WTC11 (cell line): ENCODE data around the gene WDR7. TPM values are rescaled to one million over a fixed set of nuclear protein-coding genes. Genes with fewer than 3 reads are reported as not detected.

Experiments used
- ATAC-seq: fragments of 200-7000 bp; cut with Tn5 transposase; 2 replicates; pipeline ENCODE4 v1.10.0; 2021; ENCODE audit warnings: mild to moderate bottlenecking, moderate library complexity
- CTCF ChIA-PET: fragments of 300-600 bp; sonication (Branson Sonifier 250); formaldehyde crosslinking; loops from one replicate; lab custom pipeline; 2021; ENCODE audit warnings: antibody characterized with exemption; lab: Charles Lee
- POLR2A ChIA-PET: fragments of 350-600 bp; sonication (Branson Sonifier 250); formaldehyde crosslinking; loops from one replicate; lab custom pipeline; 2021; ENCODE audit warnings: antibody characterized with exemption; lab: Charles Lee
- DNase-seq: peaks from one replicate; pipeline ENCODE4 v3.0.0; 2021; ENCODE audit warnings: low spot score
- H3K27ac Mint-ChIP-seq: 2 replicates; pipeline ENCODE4 v1.8.0; 2021; ENCODE audit warnings: mixed read lengths
- H3K27me3 Mint-ChIP-seq: 2 replicates; pipeline ENCODE4 v1.8.0; 2021; ENCODE audit warnings: low read depth, mild to moderate bottlenecking, moderate library complexity, mixed read lengths
- H3K36me3 Mint-ChIP-seq: 2 replicates; pipeline ENCODE4 v1.8.0; 2021; ENCODE audit warnings: mixed read lengths
- H3K4me1 Mint-ChIP-seq: 2 replicates; pipeline ENCODE4 v1.8.0; 2022; ENCODE audit warnings: mixed read lengths
- H3K4me3 Mint-ChIP-seq: 2 replicates; pipeline ENCODE4 v1.8.0; 2021; ENCODE audit warnings: mild to moderate bottlenecking, moderate library complexity, mixed read lengths
- H3K9me3 Mint-ChIP-seq: 2 replicates; pipeline ENCODE4 v1.8.0; 2021; ENCODE audit warnings: mixed read lengths
- ARID4B ChIP-seq: sonication (generic); formaldehyde crosslinking; IDR thresholded peaks from 2 replicates; pipeline ENCODE4 v1.8.0; 2023; ENCODE audit warnings: missing genetic modification reagents, mild to moderate bottlenecking, borderline replicate concordance
- ATF1 ChIP-seq: sonication (generic); formaldehyde crosslinking; IDR thresholded peaks from 2 replicates; pipeline ENCODE4 v1.8.1; 2023; ENCODE audit warnings: mild to moderate bottlenecking, moderate library complexity, missing genetic modification reagents
- CREM ChIP-seq: sonication (generic); formaldehyde crosslinking; IDR thresholded peaks from 2 replicates; pipeline ENCODE4 v1.8.1; 2022; ENCODE audit warnings: mild to moderate bottlenecking, missing genetic modification reagents, moderate library complexity
- E2F5 ChIP-seq: sonication (generic); formaldehyde crosslinking; IDR thresholded peaks from 2 replicates; pipeline ENCODE4 v1.8.1; 2022; ENCODE audit warnings: mild to moderate bottlenecking, moderate library complexity, missing genetic modification reagents
- ELF4 ChIP-seq: sonication (generic); formaldehyde crosslinking; IDR thresholded peaks from 2 replicates; pipeline ENCODE4 v1.8.1; 2022; ENCODE audit warnings: low read depth, mild to moderate bottlenecking, moderate library complexity, missing genetic modification reagents
- FOXP4 ChIP-seq: sonication (generic); formaldehyde crosslinking; IDR thresholded peaks from 2 replicates; pipeline ENCODE4 v1.8.0; 2022; ENCODE audit warnings: mild to moderate bottlenecking, missing genetic modification reagents
- MLX ChIP-seq: sonication (generic); formaldehyde crosslinking; IDR thresholded peaks from 2 replicates; pipeline ENCODE4 v1.8.1; 2023; ENCODE audit warnings: mild to moderate bottlenecking, missing genetic modification reagents, moderate library complexity
- NFYB ChIP-seq: sonication (generic); formaldehyde crosslinking; conservative IDR thresholded peaks from 2 replicates; pipeline ENCODE4 v1.8.0; 2022; ENCODE audit warnings: low read depth, missing genetic modification reagents
- NR3C1 ChIP-seq: sonication (generic); formaldehyde crosslinking; conservative IDR thresholded peaks from 2 replicates; pipeline ENCODE4 v1.8.1; 2023; ENCODE audit warnings: low read depth, mild to moderate bottlenecking, missing genetic modification reagents
- PREB ChIP-seq: sonication (generic); formaldehyde crosslinking; IDR thresholded peaks from 2 replicates; pipeline ENCODE4 v1.8.1; 2022; ENCODE audit warnings: mild to moderate bottlenecking, missing genetic modification reagents, moderate library complexity, borderline replicate concordance
- RELA ChIP-seq: sonication (generic); formaldehyde crosslinking; IDR thresholded peaks from 2 replicates; pipeline ENCODE4 v1.8.1; 2022; ENCODE audit warnings: missing genetic modification reagents, mild to moderate bottlenecking, borderline replicate concordance
- SMAD4 ChIP-seq: sonication (generic); formaldehyde crosslinking; IDR thresholded peaks from 2 replicates; pipeline ENCODE4 v1.8.0; 2022; ENCODE audit warnings: mild to moderate bottlenecking, missing genetic modification reagents
- SOX15 ChIP-seq: fragments of 250-450 bp; sonication (Bioruptor Pico); IDR thresholded peaks from 2 replicates; pipeline ENCODE4 v1.9.0; 2021; ENCODE audit warnings: mild to moderate bottlenecking
- TP53 ChIP-seq: sonication (generic); formaldehyde crosslinking; IDR thresholded peaks from 2 replicates; pipeline ENCODE4 v1.8.1; 2023; ENCODE audit warnings: mild to moderate bottlenecking, missing genetic modification reagents
- USF1 ChIP-seq: sonication (generic); formaldehyde crosslinking; IDR thresholded peaks from 2 replicates; pipeline ENCODE4 v1.8.0; 2022; ENCODE audit warnings: mild to moderate bottlenecking, missing genetic modification reagents
- USF2 ChIP-seq: sonication (generic); formaldehyde crosslinking; IDR thresholded peaks from 2 replicates; pipeline ENCODE4 v1.8.1; 2023; ENCODE audit warnings: mild to moderate bottlenecking, missing genetic modification reagents, moderate library complexity
- ZNF121 ChIP-seq: sonication (generic); formaldehyde crosslinking; IDR thresholded peaks from 2 replicates; pipeline ENCODE4 v1.8.0; 2023; ENCODE audit warnings: missing genetic modification reagents
- ZNF232 ChIP-seq: sonication (generic); formaldehyde crosslinking; IDR thresholded peaks from 2 replicates; pipeline ENCODE4 v1.8.0; 2022; ENCODE audit warnings: mild to moderate bottlenecking, missing genetic modification reagents
- ZNF263 ChIP-seq: sonication (generic); formaldehyde crosslinking; IDR thresholded peaks from 2 replicates; pipeline ENCODE4 v1.8.1; 2022; ENCODE audit warnings: low read depth, mild to moderate bottlenecking, moderate library complexity, missing genetic modification reagents
- ZNF512 ChIP-seq: sonication (generic); formaldehyde crosslinking; IDR thresholded peaks from 2 replicates; pipeline ENCODE4 v1.8.1; 2022; ENCODE audit warnings: missing genetic modification reagents, borderline replicate concordance
- total RNA-seq: library from RNA; stranded (reverse); gene quantifications from 3 replicates; pipeline ENCODE4 v1.2.3, GENCODE V29; 2021

Gene WDR7
- total RNA-seq, 1 experiment from 2014 or later, result 12.2 TPM

- no peak for TF ChIP-seq ARID4B (CRISPR knock-in tag)
- TF ChIP-seq USF2 (CRISPR knock-in tag), result no peak
- TF ChIP-seq FOXP4, result no peak
- TF ChIP-seq USF1, result no peak
- no peak for TF ChIP-seq MLX
- TF ChIP-seq PREB (CRISPR knock-in tag), result no peak
- TF ChIP-seq ZNF121 (CRISPR knock-in tag), result no peak
- no peak for TF ChIP-seq TP53 (CRISPR knock-in tag)
Measured at GRCh38 chr18:56678836-56679565, 27.8 kb downstream of the WDR7 start (continued).

GRCh38 chr18:56684277-56684676 is 33.1 kb downstream of the WDR7 start:
- ChIA-PET CTCF (interaction anchor here (1.5 kb wide), 1 partner anchor 33 kb away, joined by 3 read pairs; the partner anchor contains the start of gene WDR7), POLR2A (no interaction called here)
- no peaks in the 10 kb centered on the region for H3K4me1 Mint-ChIP-seq
- no peak for DNase-seq
- no peaks in the 10 kb centered on the region for H3K36me3 Mint-ChIP-seq
- H3K9me3 Mint-ChIP-seq, result no peaks in the 10 kb centered on the region
- H3K27ac Mint-ChIP-seq, result no peak overlapping the region
- H3K27me3 Mint-ChIP-seq, result no peaks in the 10 kb centered on the region
- H3K4me3 Mint-ChIP-seq, result no peak overlapping the region
- no peak for ATAC-seq
- TF ChIP-seq SMAD4, result no peak
- no peak for TF ChIP-seq ZNF512 (CRISPR knock-in tag)
- no peak for TF ChIP-seq E2F5 (CRISPR knock-in tag)
- no peak for TF ChIP-seq NFYB (CRISPR knock-in tag)
- TF ChIP-seq NR3C1 (CRISPR knock-in tag), result no peak
- no peak for TF ChIP-seq ZNF263 (CRISPR knock-in tag)
- TF ChIP-seq SOX15 (CRISPR knock-in tag), result no peak
- no peak for TF ChIP-seq ATF1
- no peak for TF ChIP-seq ELF4 (CRISPR knock-in tag)
- no peak for TF ChIP-seq CREM (CRISPR knock-in tag)
- TF ChIP-seq RELA, result no peak
- TF ChIP-seq ZNF232 (CRISPR knock-in tag), result no peak
- TF ChIP-seq, all 79 proteins: peak for 0
